ENCODE results near the gene NOTUM.
"Not testable (repeated sequence)": the region's sequence is repeated elsewhere in the genome, so short reads cannot be mapped to it uniquely, and the experiment has no call there.

The NOTUM gene

DNA sequence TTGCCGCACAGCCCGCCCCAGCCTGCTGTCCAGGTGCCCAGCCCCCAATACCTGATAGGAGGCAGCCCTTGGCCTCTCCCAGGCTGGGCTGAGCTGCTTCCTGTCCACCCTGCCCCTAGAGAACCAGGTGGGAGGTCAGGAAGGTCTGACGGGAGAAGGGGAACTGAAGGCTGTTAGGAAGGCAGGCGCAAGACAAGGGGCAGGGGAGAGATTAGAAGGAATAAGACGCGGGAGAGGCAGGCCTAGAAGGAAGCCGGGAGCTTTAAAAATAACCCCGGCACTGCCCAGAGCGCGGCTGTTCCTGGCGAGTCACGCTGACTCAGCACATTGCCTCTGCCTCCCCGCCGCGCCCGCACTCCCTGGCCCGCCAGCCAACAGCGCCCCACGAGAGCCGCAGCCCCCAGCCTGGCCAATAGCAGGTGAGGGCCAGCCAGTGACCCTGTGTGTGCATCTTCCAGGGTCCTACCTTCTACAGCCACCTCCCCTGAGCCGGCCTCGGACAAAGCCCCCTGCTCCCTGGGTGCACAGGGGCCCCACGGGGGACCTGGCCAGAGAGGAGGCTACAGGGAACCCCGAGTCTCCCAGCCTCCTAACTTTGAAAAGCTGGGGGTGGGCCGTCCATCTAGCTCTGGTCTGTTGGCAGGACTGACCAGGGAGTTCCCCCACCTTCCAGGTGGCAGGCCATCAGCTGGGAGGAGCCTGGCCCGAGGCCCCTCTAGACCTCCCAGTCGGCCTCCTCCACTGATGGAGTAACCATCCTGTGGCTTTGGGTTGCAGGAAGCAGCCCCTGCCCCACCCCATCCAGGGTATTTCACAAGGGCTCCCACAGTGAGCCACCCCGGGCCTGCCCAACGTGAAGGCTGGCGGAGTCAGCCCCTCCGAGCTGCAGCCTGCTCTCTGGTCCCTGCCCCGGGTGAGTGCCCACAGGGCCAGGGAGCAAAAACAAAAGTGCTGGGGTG, 37.4 kb downstream of the NOTUM start:
- peak; percentile 81 for DNase-seq (ENCODE audit: low read depth)

GRCh38 chr17:81922566-81923301, 38.3 kb downstream of the NOTUM start:
- no peak for DNase-seq (ENCODE audit: low read depth)

DNA sequence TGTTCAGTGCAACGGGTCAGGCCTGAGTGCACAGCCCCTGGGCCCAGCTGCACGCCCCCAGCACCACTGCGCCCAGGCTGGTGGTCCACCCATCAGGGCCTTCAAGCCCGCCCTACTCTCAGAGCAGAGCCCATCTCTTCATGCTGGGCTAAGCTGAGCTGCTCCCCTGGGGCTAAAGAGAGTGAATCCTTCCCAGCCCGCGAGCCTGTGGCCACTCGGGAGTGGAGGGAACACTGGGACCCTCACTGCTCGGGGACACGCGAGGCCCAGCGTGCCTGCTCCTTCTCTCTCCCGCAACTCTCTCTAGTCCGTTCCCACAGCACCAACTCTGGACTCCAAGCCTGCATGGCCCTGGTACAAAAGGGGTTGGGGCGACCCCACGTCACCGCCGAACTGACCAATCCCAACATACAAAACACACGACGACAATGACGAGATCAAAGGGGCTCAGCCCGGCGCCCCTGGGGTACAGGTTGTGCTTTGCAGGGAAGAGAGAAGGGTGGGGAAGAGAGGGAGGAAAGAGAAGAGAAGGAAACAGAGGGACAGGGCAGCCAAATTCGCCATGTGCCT, 38.9 kb downstream of the NOTUM start:
- no peak for DNase-seq (ENCODE audit: low read depth)

GRCh38 chr17:81921537-81921862, 39.5 kb downstream of the NOTUM start:
- no peak for DNase-seq (ENCODE audit: low read depth)

DNA sequence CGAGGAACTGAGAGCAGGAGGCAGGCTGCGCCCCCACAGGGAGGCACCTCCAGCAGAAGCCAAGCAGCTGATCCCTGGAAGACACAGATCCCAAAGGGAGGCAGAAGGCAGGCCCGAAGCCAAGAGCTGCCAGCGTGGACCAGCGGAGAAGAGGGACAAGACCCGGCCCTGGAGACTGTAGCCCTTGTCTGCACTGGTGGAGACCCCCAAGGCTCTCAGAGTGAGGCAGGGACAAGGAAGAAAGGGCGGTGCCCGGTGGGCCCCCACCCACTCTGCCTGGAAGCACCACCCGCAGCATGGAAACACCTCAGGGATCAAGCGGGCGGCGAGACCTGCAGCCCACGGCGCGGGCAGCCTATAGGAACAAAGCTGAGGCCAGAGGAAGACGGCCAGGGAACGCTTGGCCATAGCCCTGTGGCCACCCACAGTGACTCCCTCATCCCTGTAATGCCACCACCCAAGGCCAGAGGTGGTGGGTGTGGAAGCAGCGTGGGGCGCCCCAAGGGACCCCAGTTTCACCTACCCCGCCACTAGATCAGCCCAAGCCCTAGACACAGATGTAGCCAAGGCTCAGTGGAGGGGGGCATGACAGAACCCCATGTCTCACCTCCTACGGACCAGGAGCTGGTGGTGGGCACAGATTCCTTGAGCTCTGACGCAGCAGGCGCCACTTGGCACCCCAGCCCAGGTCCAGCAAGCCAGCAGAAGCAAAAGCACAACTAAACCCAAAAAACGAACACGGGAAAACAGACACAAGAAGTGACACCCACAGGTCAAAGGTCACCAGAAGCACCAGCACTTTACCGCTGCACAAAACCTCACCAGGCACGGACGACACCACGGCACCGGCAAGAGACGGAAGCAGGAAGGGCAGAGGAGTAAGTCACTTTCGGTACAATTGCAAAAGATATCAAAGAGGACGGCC, 40.1 kb downstream of the NOTUM start:
- no peak for DNase-seq (ENCODE audit: low read depth)

DNA sequence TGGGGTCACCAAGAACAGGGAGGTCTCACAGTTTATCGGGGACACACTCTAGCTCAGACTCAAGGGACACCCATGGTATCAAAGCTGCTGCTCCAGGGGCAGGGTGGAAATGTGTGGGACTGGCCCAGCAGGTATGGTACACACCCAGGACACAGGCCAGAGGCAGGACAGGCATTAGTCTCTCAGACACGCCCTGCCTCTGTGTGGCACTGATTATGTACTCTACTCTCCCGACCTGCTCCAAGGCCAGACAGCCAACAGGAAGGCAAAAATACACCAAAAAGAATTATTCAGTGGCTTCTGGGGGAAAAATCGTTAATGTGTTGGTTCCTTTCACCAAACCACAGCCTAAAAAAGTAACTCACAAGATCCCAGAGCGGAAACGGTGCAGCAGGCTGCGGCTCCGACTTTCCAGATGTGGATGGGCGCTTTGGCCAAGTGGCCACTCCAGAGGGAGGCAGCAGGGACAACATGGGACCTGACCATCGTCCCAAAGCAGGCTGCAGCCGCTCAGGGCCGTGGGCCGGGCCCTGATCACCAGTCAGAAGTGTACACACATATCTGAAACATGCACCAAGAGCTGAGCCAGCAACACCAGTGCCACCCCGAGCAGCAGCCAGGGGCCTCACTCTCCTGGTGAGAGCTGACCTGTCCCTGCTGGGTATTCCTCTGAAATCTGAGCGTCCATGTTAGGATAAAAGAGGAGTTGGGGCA, 42.0 kb downstream of the NOTUM start:
- DNase-seq (ENCODE audit: low read depth): no peak

- DNase-seq (ENCODE audit: low read depth): not testable (repeated sequence)
Measured at GRCh38 chr17:81918333-81918669, 42.7 kb downstream of the NOTUM start.

DNA sequence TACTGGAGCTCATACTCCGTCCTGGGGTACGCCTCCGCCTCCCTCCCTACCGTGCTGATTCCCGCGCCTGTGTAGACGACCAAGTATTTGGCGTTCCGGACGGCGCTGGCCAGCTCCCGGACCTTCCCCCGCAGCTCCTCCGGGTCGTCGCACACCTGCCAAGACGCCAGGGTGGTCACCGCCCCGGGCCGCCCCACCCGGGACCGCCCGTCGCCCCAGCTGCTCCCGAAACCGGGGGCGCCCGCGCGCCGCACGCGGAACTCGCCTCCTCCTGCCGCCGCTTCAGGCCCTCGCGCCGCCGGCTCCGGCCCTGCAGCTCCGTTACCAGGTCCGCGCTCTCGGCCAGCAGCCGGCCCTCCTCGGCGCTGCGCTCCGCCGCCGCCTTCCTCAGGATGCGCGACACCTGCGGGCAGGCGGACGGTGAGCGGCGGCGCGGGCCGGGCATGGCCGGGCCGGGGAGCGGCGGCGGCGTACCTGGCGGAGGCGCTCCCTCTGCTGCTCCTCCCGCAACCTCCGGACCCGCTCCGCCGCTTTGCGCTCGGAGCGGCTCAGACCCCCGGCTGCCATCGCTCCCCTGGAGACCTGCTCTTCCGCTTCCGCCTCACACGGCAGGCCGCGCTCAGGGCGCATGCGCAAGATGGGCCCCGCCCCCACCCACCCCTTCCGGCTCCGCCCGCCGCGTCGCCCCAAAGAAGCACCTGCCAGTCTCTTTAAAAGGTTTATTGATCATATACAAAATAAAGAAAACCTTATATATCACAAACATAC, 43.2 kb downstream of the NOTUM start, which contains the start of gene SIRT7:
SIRT7 (minus strand) TSS at position 612 of the 768 bp plus-strand sequence; CDS start at position 567, 45 bp downstream.
- DNase-seq (ENCODE audit: low read depth): peak; percentile 76

GRCh38 chr17:81916234-81917001, 44.6 kb downstream of the NOTUM start:
- DNase-seq (ENCODE audit: low read depth): peak; percentile 74

- DNase-seq (ENCODE audit: low read depth): no peak
Measured at GRCh38 chr17:81915331-81915730, 45.7 kb downstream of the NOTUM start.

- no peak for DNase-seq (ENCODE audit: low read depth)
Measured at GRCh38 chr17:81914103-81914850, 46.7 kb downstream of the NOTUM start.

DNA sequence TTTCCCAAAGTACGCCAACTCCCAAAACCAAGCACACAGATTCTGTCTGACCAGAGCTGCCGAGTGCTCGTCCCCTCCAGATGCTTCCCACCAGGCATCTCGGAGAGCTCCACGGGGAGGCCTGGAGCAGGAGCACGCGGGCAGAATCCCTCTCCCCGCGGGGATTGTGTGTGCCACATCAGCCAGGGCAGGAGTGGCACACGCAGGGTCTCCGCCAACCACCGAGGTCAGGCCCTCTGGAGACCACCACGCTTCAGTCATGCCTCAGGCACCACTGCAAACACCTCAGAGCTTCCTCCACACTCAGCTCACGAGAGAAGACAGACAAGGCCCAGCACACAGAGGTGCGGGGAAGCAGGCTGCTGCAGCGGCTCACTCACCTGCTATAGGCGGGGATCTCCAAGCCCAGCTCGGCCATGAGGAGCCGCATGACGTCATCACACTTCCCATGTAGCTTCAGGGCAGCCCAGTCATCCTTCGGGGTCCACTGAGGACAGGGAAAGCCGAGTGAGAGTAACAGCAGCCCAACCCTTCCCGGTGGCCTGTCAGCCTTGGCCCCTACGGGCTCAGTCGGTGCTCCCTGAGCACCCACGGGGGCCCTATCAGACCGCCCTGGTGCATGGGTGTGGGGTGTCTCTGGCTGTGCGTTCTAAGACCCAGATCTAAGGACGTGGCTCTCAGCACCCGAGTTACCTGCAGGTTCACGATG, 47.4 kb downstream of the NOTUM start:
- DNase-seq (ENCODE audit: low read depth): no peak

DNA sequence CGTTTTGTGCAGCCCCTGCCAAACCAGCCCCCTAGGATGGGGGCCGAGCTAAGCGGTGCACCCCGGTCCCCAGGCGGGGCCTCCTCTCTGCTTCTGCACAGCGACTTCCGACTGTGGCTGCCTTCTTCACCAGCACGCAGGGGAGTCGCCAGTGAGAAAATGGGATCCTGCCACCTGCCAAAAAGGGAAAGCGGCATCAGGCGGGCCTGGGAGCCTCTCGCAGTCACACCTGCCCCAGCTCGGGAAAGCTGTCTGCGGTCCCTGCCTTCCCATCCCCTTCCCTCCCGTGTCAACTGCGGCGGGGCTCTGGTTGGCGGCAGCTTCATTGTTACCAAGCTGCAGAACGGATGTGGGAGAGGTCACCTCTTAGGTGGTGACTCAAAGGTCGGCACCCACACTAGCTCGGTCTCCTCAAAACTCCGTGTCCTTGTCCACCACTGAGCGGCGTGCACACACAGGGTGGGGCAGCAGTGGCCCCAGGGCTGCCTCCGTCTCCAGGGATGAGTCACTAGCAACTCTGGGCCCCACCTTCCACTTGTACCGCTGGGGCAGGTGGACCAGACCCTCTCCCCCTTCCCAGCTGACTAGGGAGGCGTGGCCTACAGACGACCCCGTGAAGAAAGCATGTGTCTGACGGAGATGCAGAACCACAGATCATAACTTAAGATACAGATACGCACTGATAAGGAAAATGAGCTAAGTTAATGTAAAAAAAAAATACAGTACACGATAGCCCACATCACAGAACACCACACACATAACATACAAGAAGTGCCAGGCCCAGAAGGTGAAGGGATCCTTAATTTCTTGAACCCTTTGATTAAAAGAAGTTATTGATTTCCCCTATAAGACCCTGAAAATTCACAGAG, 48.3 kb downstream of the NOTUM start:
- DNase-seq (ENCODE audit: low read depth): no peak

DNA sequence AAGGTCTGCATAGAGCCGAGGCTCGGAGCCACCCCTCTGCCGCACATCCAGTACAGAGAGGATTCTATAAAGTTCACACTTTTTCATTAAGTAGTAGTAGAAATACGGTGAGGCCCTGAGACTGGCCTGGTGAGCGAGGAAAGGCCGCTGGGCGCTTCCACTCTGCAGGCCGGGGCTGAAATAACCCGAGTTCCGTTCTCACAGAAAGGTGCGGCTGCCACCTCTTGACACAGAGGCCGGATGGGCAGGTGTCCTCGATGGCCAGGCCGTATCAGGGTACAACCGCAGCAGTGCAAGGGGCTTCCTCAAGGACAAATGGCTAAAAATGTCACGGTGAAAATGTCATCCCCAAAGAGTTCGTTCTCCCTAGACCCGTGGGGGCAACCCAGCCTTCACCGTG, 49.0 kb downstream of the NOTUM start:
- DNase-seq (ENCODE audit: low read depth): no peak

GRCh38 chr17:81911277-81911961, 49.6 kb downstream of the NOTUM start, which contains the start of gene PCYT2:
Gene PCYT2, minus strand, starts transcription at chr17:81911399. Its CDS starts 44 bp downstream, at chr17:81911355.
- DNase-seq (ENCODE audit: low read depth): peak; percentile 83

- DNase-seq (ENCODE audit: low read depth): no peak
Measured at GRCh38 chr17:81910840-81911276, 50.1 kb downstream of the NOTUM start.
